Fibroblast of lung (primary cell): ENCODE data around the gene FAM131A. TPM values are rescaled to one million over a fixed set of nuclear protein-coding genes. Genes with fewer than 3 reads are reported as not detected.

Experiments used
- DNase-seq, 2 donors: peaks; one replicate each; pipeline versions ENCODE4 v3.0.0 to v3.0.0-alpha.2; 2010; ENCODE audit warnings: low read depth in 2 of 2
- H2AFZ ChIP-seq: 2 replicates; pipeline ENCODE4 v1.5.1; 2012; ENCODE audit warnings: low read length, control low read depth, inconsistent platforms
- H3K27ac ChIP-seq: 2 replicates; pipeline ENCODE4 v1.5.1; 2011; ENCODE audit warnings: low read length, control low read depth; ENCODE audit not compliant: insufficient read depth
- H3K27me3 ChIP-seq: 2 replicates; pipeline ENCODE4 v1.5.1; 2011; ENCODE audit warnings: mild to moderate bottlenecking, low read length; ENCODE audit not compliant: control insufficient read depth, insufficient read depth
- H3K36me3 ChIP-seq: 2 replicates; pipeline ENCODE4 v1.5.1; 2011; ENCODE audit warnings: low read length; ENCODE audit not compliant: control insufficient read depth, insufficient read depth
- H3K4me1 ChIP-seq: 2 replicates; pipeline ENCODE4 v1.5.1; 2011; ENCODE audit warnings: low read length; ENCODE audit not compliant: control insufficient read depth, insufficient read depth; ENCODE audit errors: extremely low read depth
- H3K4me2 ChIP-seq: 2 replicates; pipeline ENCODE4 v1.5.1; 2011; ENCODE audit warnings: low read length, control low read depth; ENCODE audit not compliant: insufficient read depth; ENCODE audit errors: extremely low read depth
- H3K4me3 ChIP-seq, 4 experiments: fragments of 200-600 bp in 1 of 4; sonication (generic) in 1 of 4; replicated peaks in 1 of 4; 2 replicates each; pipeline ENCODE4 v1.5.1; 2011 to 2016; ENCODE audit warnings: low read length in 4 of 4, low read depth in 3 of 4, mild to moderate bottlenecking in 3 of 4, control low read depth in 2 of 4, inconsistent platforms in 1 of 4, mixed read lengths in 1 of 4; ENCODE audit not compliant: insufficient read depth in 1 of 4; ENCODE audit errors: control extremely low read depth in 1 of 4
- H3K79me2 ChIP-seq: 2 replicates; pipeline ENCODE4 v1.5.1; 2012; ENCODE audit warnings: mild to moderate bottlenecking, low read length, inconsistent platforms; ENCODE audit not compliant: control insufficient read depth, insufficient read depth
- H3K9ac ChIP-seq: 2 replicates; pipeline ENCODE4 v1.5.1; 2011; ENCODE audit warnings: mild to moderate bottlenecking, low read length, control low read depth; ENCODE audit not compliant: insufficient read depth
- H3K9me3 ChIP-seq: 2 replicates; pipeline ENCODE4 v1.5.1; 2012; ENCODE audit warnings: low read depth, low read length; ENCODE audit not compliant: control insufficient read depth, insufficient read depth
- H4K20me1 ChIP-seq: 2 replicates; pipeline ENCODE4 v1.5.1; 2011; ENCODE audit warnings: low read length; ENCODE audit not compliant: control insufficient read depth, insufficient read depth; ENCODE audit errors: extremely low read depth
- CTCF ChIP-seq, 2 donors: IDR thresholded peaks in 1 of 2; conservative IDR thresholded peaks in 1 of 2; 1 replicate in 1 of 2; 2 replicates in 1 of 2; pipeline ENCODE4 v1.5.1; 2011 to 2012; ENCODE audit warnings: low read length in 2 of 2, control low read depth in 1 of 2, inconsistent platforms in 1 of 2, low read depth in 1 of 2, mild to moderate bottlenecking in 1 of 2
- EZH2 ChIP-seq: IDR thresholded peaks from 2 replicates; pipeline ENCODE4 v1.5.1; 2012; ENCODE audit warnings: low read length, control low read depth, mild to moderate bottlenecking; ENCODE audit errors: missing control alignments
- polyA plus RNA-seq, 2 donors: library from polyadenylated mRNA; depleted of rRNA in 1 of 2; stranded (reverse) in 1 of 2; unstranded in 1 of 2; fragments of >200 nt; gene quantifications; 2 replicates each; pipeline ENCODE4 v1.2.1, GENCODE V29; 2011 to 2012; ENCODE audit warnings: missing spikeins in 1 of 2
- total RNA-seq: library from RNA; depleted of rRNA; stranded (reverse); fragments of >200 nt; gene quantifications from 2 replicates; pipeline ENCODE4 v1.2.1, GENCODE V29; 2014

The FAM131A gene
- total and polyA plus RNA-seq, 2 donors (not counting 1 experiment from before 2014, with no cell fraction given): 9.3 to 22.3 TPM

GRCh38 chr3:184358921-184359350 lies 21.5 kb downstream of the FAM131A start:
- Histone ChIP-seq H3K4me3 (no peak overlapping the region), H3K9ac (no peak overlapping the region), H3K36me3 (peaks cover 2% of the 10 kb centered on the region), H2AFZ (no peak overlapping the region), H3K4me2 (no peak overlapping the region), H3K27ac (no peak overlapping the region), H4K20me1 (no peaks in the 10 kb centered on the region), H3K27me3 (no peaks in the 10 kb centered on the region), H3K9me3 (no peaks in the 10 kb centered on the region), H3K79me2 (peaks cover 8% of the 10 kb centered on the region), H3K4me1 (peaks cover 6% of the 10 kb centered on the region)
- no peak for DNase-seq
- no peak for TF ChIP-seq EZH2
- TF ChIP-seq CTCF (conservative IDR thresholded peaks at IDR 0.05 in 1 of 2, IDR thresholded peaks at IDR 0.05 in 1 of 2; ENCODE audit: low read depth in 1 of 2, low read length in 2 of 2): no peak

DNA sequence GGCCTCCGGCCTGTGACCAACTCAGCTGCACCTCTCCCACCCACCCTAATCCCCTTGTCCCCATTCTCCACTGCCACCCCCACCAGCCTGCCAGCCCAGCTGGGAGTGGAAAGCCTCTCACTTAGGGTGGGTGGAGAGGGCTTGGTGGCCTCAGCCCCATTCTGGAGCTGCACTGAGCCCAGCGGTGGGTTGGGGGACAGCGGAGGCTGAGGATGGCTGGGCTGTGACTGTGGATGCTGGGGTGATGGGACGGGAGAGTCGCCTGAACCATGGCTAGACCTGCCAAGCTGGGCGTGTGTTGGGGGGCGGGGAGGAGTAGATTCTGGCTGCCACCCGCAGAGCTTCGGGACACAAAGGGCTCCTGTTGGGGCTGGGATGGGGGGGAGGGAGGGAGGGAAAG lies 22.2 kb downstream of the FAM131A start:
- peaks cover 2% of the 10 kb centered on the region for H3K36me3 ChIP-seq
- H3K9ac ChIP-seq: no peak overlapping the region
- no peak overlapping the region for H3K4me2 ChIP-seq
- no peaks in the 10 kb centered on the region for H3K27me3 ChIP-seq
- H3K79me2 ChIP-seq: peaks cover 11% of the 10 kb centered on the region
- H3K4me1 ChIP-seq: peaks cover 6% of the 10 kb centered on the region
- no peak overlapping the region for H3K27ac ChIP-seq
- no peaks in the 10 kb centered on the region for H3K9me3 ChIP-seq
- no peak overlapping the region for H3K4me3 ChIP-seq
- H4K20me1 ChIP-seq: no peaks in the 10 kb centered on the region
- no peak overlapping the region for H2AFZ ChIP-seq
- TF ChIP-seq CTCF (conservative IDR thresholded peaks at IDR 0.05 in 1 of 2, IDR thresholded peaks at IDR 0.05 in 1 of 2; ENCODE audit: low read depth in 1 of 2, low read length in 2 of 2) (no peak), EZH2 (no peak)
- no peak for DNase-seq

DNA sequence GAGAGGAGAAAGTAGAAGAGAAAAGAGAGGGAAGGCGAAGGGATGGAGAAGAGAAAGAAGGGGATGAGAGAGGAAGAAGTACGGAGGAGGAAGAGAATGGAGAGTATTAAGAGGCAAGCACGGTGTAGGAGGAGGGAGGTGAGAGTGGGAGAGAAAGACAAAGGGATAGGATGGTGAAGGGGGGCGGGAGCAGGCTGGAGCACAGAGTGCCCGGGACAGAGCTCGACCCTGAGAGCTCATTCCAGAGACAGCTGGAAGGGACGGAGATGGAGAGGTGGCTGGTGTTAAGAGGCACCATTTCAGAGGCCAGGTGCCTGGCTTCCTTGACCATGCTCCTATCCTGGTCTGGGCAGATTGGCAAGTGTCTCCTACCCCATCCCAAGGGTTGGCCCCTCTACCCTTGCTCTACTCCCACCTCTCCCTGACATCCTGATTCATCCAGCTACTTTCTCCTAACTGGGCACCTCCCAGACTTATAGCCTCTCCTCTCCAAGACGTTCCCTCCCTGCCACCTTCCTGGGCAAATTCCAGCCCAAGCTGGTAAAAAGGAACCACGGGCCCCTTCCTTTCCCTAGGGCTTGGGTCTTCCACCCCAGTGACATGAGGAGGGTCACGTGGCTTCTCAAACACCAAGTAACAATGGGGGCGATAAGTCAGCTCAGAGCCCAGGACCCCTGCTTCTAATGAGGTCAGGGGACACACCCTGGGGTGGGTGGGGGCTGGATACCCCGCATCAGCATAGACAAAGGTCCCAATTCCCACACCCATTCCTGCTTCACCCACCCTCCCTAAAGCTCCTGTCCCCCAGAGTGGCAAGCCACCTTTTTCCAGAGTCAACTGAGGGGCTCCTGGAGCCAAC lies 22.9 kb downstream of the FAM131A start:
- Histone ChIP-seq H2AFZ (no peak overlapping the region), H3K4me2 (peak overlapping the region; percentile 100), H3K27ac (no peak overlapping the region), H3K36me3 (no peaks in the 10 kb centered on the region), H4K20me1 (no peaks in the 10 kb centered on the region), H3K79me2 (peaks cover 16% of the 10 kb centered on the region), H3K4me3 (peak overlapping the region; percentile 59 to 92 (median 84)), H3K4me1 (peaks cover 6% of the 10 kb centered on the region), H3K27me3 (no peaks in the 10 kb centered on the region), H3K9ac (no peak overlapping the region), H3K9me3 (no peaks in the 10 kb centered on the region)
- TF ChIP-seq EZH2: no peak
- no peak for TF ChIP-seq CTCF (conservative IDR thresholded peaks at IDR 0.05 in 1 of 2, IDR thresholded peaks at IDR 0.05 in 1 of 2; ENCODE audit: low read depth in 1 of 2, low read length in 2 of 2)
- no peak for DNase-seq
